Hepatocyte (in vitro differentiated cells): Measurements from ENCODE around the gene CTAG1A. TPM values are rescaled to one million over a fixed set of nuclear protein-coding genes. Genes with fewer than 3 reads are reported as not detected.
"Not testable (repeated sequence)": the region's sequence is repeated elsewhere in the genome, so short reads cannot be mapped to it uniquely, and the experiment has no call there.

Source experiments
- DNase-seq: peaks from one replicate; pipeline ENCODE4 v3.0.0-alpha.2; 2016; ENCODE audit warnings: low spot score
- H2AFZ ChIP-seq: fragments of 200-600 bp; sonication (generic); 2 replicates; pipeline ENCODE4 v1.6.0; 2016; ENCODE audit warnings: antibody characterized with exemption, mild to moderate bottlenecking
- H3K27ac ChIP-seq: fragments of 200-600 bp; sonication (generic); 2 replicates; pipeline ENCODE4 v1.5.1; 2016; ENCODE audit warnings: mild to moderate bottlenecking
- H3K27me3 ChIP-seq: fragments of 200-600 bp; sonication (generic); 2 replicates; pipeline ENCODE4 v1.6.1; 2016
- H3K36me3 ChIP-seq: fragments of 200-600 bp; sonication (generic); replicated peaks from 2 replicates; pipeline ENCODE4 v1.5.1; 2016; ENCODE audit warnings: low read depth; ENCODE audit not compliant: insufficient read depth
- H3K4me1 ChIP-seq: fragments of 200-600 bp; sonication (generic); 2 replicates; pipeline ENCODE4 v1.5.1; 2016; ENCODE audit warnings: mild to moderate bottlenecking, moderate library complexity; ENCODE audit not compliant: insufficient read depth
- H3K4me2 ChIP-seq: fragments of 200-600 bp; sonication (generic); 2 replicates; pipeline ENCODE4 v1.6.0; 2016
- H3K4me3 ChIP-seq: fragments of 200-600 bp; sonication (generic); 2 replicates; pipeline ENCODE4 v1.5.1; 2016; ENCODE audit warnings: mild to moderate bottlenecking
- H3K79me2 ChIP-seq: fragments of 200-600 bp; sonication (generic); 2 replicates; pipeline ENCODE4 v1.6.0; 2017; ENCODE audit warnings: mild to moderate bottlenecking
- H3K9me2 ChIP-seq: fragments of 200-600 bp; sonication (generic); replicated peaks from 2 replicates; pipeline ENCODE4 v1.6.0; 2017; ENCODE audit warnings: mild to moderate bottlenecking; ENCODE audit not compliant: insufficient read depth
- H3K9me3 ChIP-seq: fragments of 200-600 bp; sonication (generic); 2 replicates; pipeline ENCODE4 v1.5.1; 2016; ENCODE audit warnings: low read depth, mild to moderate bottlenecking
- H4K20me1 ChIP-seq: fragments of 200-600 bp; sonication (generic); 2 replicates; pipeline ENCODE4 v1.6.0; 2016; ENCODE audit warnings: mild to moderate bottlenecking; ENCODE audit not compliant: insufficient read depth, poor library complexity, severe bottlenecking
- WGBS: methylation state at CpG from one replicate; pipeline ENCODE4 v1.1.6; 2016; ENCODE audit warnings: low lambda C conversion rate; ENCODE audit errors: missing lambda C conversion rate; 5-methylcytosine and 5-hydroxymethylcytosine counted together
- polyA plus RNA-seq: library from polyadenylated mRNA; unstranded; fragments of >200 nt; fragmentation: Nextera tagmentation; extraction: Ambion mirVana; gene quantifications from 2 replicates; pipeline ENCODE4 v1.2.1, GENCODE V29; 2016
- small RNA-seq: library from RNA; depleted of rRNA; stranded (forward); fragments of <200 nt; gene quantifications from one replicate; pipeline ENCODE3, GENCODE V24; 2014
- total RNA-seq: library from RNA; depleted of rRNA; stranded (reverse); fragments of >200 nt; gene quantifications from 2 replicates; pipeline ENCODE4 v1.2.3, GENCODE V29; 2014
- TF ChIP-seq, protein P1 (sequence below): fragments of 200-600 bp; sonication (generic); IDR thresholded peaks from 2 replicates; pipeline ENCODE4 v1.5.1; 2016; ENCODE audit warnings: antibody characterized with exemption, mild to moderate bottlenecking; ENCODE audit not compliant: poor library complexity

Gene CTAG1A
- total and polyA plus RNA-seq, 2 experiments from 2014 or later = not detected

- 48% methylated on average over 4 of the region's 11 CpGs for WGBS
- not testable (repeated sequence) for H3K27me3 ChIP-seq
Measured at GRCh38 chrX:154620767-154621414, 36.0 kb downstream of the CTAG1A start.

GRCh38 chrX:154628960-154629359 is 44.0 kb downstream of the CTAG1A start:
- H3K36me3 ChIP-seq, H3K79me2 ChIP-seq, DNase-seq, H3K27ac ChIP-seq, H3K4me3 ChIP-seq, H4K20me1 ChIP-seq, H3K4me2 ChIP-seq, H3K4me1 ChIP-seq, H3K27me3 ChIP-seq, H2AFZ ChIP-seq, H3K9me3 ChIP-seq, H3K9me2 ChIP-seq: not testable (repeated sequence)
- no CpG with 5 or more reads among the region's 5 CpGs for WGBS

More at GRCh38 chrX:154620767-154621414, 36.0 kb downstream of the CTAG1A start:
- H3K79me2 ChIP-seq, H3K4me3 ChIP-seq, H3K36me3 ChIP-seq, H3K9me2 ChIP-seq, H3K4me1 ChIP-seq, H3K9me3 ChIP-seq, H4K20me1 ChIP-seq, H3K27ac ChIP-seq, H2AFZ ChIP-seq, DNase-seq, H3K4me2 ChIP-seq: not testable (repeated sequence)
- TF ChIP-seq, protein P1, sequence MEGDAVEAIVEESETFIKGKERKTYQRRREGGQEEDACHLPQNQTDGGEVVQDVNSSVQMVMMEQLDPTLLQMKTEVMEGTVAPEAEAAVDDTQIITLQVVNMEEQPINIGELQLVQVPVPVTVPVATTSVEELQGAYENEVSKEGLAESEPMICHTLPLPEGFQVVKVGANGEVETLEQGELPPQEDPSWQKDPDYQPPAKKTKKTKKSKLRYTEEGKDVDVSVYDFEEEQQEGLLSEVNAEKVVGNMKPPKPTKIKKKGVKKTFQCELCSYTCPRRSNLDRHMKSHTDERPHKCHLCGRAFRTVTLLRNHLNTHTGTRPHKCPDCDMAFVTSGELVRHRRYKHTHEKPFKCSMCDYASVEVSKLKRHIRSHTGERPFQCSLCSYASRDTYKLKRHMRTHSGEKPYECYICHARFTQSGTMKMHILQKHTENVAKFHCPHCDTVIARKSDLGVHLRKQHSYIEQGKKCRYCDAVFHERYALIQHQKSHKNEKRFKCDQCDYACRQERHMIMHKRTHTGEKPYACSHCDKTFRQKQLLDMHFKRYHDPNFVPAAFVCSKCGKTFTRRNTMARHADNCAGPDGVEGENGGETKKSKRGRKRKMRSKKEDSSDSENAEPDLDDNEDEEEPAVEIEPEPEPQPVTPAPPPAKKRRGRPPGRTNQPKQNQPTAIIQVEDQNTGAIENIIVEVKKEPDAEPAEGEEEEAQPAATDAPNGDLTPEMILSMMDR = peak; percentile 9

DNA sequence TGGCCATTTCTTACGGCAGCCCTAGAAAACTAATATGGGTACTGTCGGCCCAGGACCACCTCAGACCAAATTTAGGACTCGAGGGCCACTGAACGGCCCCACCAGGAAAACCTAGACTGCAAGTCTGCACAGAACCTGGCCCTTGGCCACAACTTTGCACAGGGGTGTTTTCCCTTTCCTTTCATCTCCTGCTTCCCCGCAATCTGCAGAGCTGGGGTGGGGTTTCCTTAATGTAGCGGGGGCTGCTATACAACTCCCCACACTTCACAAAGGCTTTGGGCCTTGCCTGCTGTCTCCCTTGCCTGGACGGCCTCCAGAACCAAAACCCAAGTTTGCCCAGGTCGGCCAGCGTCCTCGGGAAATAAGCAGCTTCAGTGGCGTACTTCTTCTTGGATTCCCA is 46.0 kb downstream of the CTAG1A start:
- H3K36me3 ChIP-seq, H3K4me3 ChIP-seq, H3K4me1 ChIP-seq, H2AFZ ChIP-seq, H4K20me1 ChIP-seq, H3K27me3 ChIP-seq, H3K79me2 ChIP-seq, H3K27ac ChIP-seq, H3K4me2 ChIP-seq, H3K9me3 ChIP-seq, H3K9me2 ChIP-seq, DNase-seq: not testable (repeated sequence)
- WGBS = no CpG with 5 or more reads among the region's 11 CpGs

GRCh38 chrX:154633661-154634060 is 48.7 kb downstream of the CTAG1A start:
- H3K9me2 ChIP-seq, H3K4me3 ChIP-seq, DNase-seq, H3K4me1 ChIP-seq, H3K4me2 ChIP-seq, H3K27ac ChIP-seq, H4K20me1 ChIP-seq, H3K79me2 ChIP-seq, H3K36me3 ChIP-seq, H2AFZ ChIP-seq, H3K27me3 ChIP-seq, H3K9me3 ChIP-seq: not testable (repeated sequence)
- no CpG with 5 or more reads among the region's 11 CpGs for whole genome bisulfite sequencing

Small RNAs within 50 kb of the gene (small RNA-seq; reads per million reads assigned to genes)
- gene AC244090.1 = not detected
- gene AC244107.2 = not detected

Other genes with a start within 250 kb of the CTAG1A start
- 220 and 396 TPM in 2 replicates for gene FLNA, start 210.5 kb upstream of the CTAG1A start, total RNA-seq
- gene FLNA, start 210.5 kb upstream of the CTAG1A start, polyA plus RNA-seq = 468 and 471 TPM in 2 replicates
- 34.2 and 39.4 TPM in 2 replicates for gene EMD, start 205.8 kb upstream of the CTAG1A start, total RNA-seq
- 61.0 and 65.7 TPM in 2 replicates for gene EMD, start 205.8 kb upstream of the CTAG1A start, polyA plus RNA-seq
- gene RPL10, start 186.8 kb upstream of the CTAG1A start, total RNA-seq = 4,114 and 4,460 TPM in 2 replicates
- 1,206 and 1,210 TPM in 2 replicates for gene RPL10, start 186.8 kb upstream of the CTAG1A start, polyA plus RNA-seq
- 36.1 and 39.7 TPM in 2 replicates for gene DNASE1L1, start 175.9 kb upstream of the CTAG1A start, total RNA-seq
- 22.3 and 22.6 TPM in 2 replicates for gene DNASE1L1, start 175.9 kb upstream of the CTAG1A start, polyA plus RNA-seq
- gene TAFAZZIN, start 173.6 kb upstream of the CTAG1A start, total RNA-seq = 25.0 and 26.7 TPM in 2 replicates
- 41.3 and 69.6 TPM in 2 replicates for gene TAFAZZIN, start 173.6 kb upstream of the CTAG1A start, polyA plus RNA-seq
- 116 and 131 TPM in 2 replicates for gene ATP6AP1, start 156.5 kb upstream of the CTAG1A start, total RNA-seq
- gene ATP6AP1, start 156.5 kb upstream of the CTAG1A start, polyA plus RNA-seq = 265 and 268 TPM in 2 replicates
- gene GDI1, start 148.0 kb upstream of the CTAG1A start, total RNA-seq = 82.7 and 101 TPM in 2 replicates
- 102 and 132 TPM in 2 replicates for gene GDI1, start 148.0 kb upstream of the CTAG1A start, polyA plus RNA-seq
- 52.1 and 65.9 TPM in 2 replicates for gene FAM50A, start 141.0 kb upstream of the CTAG1A start, total RNA-seq
- gene FAM50A, start 141.0 kb upstream of the CTAG1A start, polyA plus RNA-seq = 147 and 178 TPM in 2 replicates
- gene PLXNA3, start 126.9 kb upstream of the CTAG1A start, total RNA-seq = 10.6 and 14.1 TPM in 2 replicates
- gene PLXNA3, start 126.9 kb upstream of the CTAG1A start, polyA plus RNA-seq = 23.2 and 28.7 TPM in 2 replicates
- gene LAGE3, start 105.9 kb upstream of the CTAG1A start, total RNA-seq = 32.2 and 40.0 TPM in 2 replicates
- gene LAGE3, start 105.9 kb upstream of the CTAG1A start, polyA plus RNA-seq = 49.4 and 50.8 TPM in 2 replicates
- 25.0 and 26.7 TPM in 2 replicates for gene UBL4A, start 98.5 kb upstream of the CTAG1A start, total RNA-seq
- gene UBL4A, start 98.5 kb upstream of the CTAG1A start, polyA plus RNA-seq = 29.9 and 34.0 TPM in 2 replicates
- gene SLC10A3, start 94.5 kb upstream of the CTAG1A start, total RNA-seq = 28.8 and 29.3 TPM in 2 replicates
- 48.3 and 59.8 TPM in 2 replicates for gene SLC10A3, start 94.5 kb upstream of the CTAG1A start, polyA plus RNA-seq
- gene FAM3A, start 68.9 kb upstream of the CTAG1A start, total RNA-seq = 33.8 and 41.1 TPM in 2 replicates
- 68.0 and 70.9 TPM in 2 replicates for gene FAM3A, start 68.9 kb upstream of the CTAG1A start, polyA plus RNA-seq
- gene G6PD, start 38.3 kb upstream of the CTAG1A start, total RNA-seq = 24.8 and 26.2 TPM in 2 replicates
- gene G6PD, start 38.3 kb upstream of the CTAG1A start, polyA plus RNA-seq = 9.8 and 12.8 TPM in 2 replicates
- gene IKBKG, start 37.5 kb upstream of the CTAG1A start, total RNA-seq = 19.7 and 21.4 TPM in 2 replicates
- 30.7 and 32.9 TPM in 2 replicates for gene IKBKG, start 37.5 kb upstream of the CTAG1A start, polyA plus RNA-seq
- gene CTAG1B, start 34.1 kb downstream of the CTAG1A start, total RNA-seq = not detected in 2 replicates
- gene CTAG1B, start 34.1 kb downstream of the CTAG1A start, polyA plus RNA-seq = not detected in 2 replicates
- not detected in 2 replicates for gene CTAG2, start 68.4 kb downstream of the CTAG1A start, total RNA-seq
- not detected in 2 replicates for gene CTAG2, start 68.4 kb downstream of the CTAG1A start, polyA plus RNA-seq
- gene GAB3, start 165.9 kb downstream of the CTAG1A start, total RNA-seq = 0.44 and 0.50 TPM in 2 replicates
- 0.21 and 0.50 TPM in 2 replicates for gene GAB3, start 165.9 kb downstream of the CTAG1A start, polyA plus RNA-seq
- gene DKC1, start 177.7 kb downstream of the CTAG1A start, total RNA-seq = 27.8 and 32.1 TPM in 2 replicates
- gene DKC1, start 177.7 kb downstream of the CTAG1A start, polyA plus RNA-seq = 38.9 and 43.0 TPM in 2 replicates
- 18.7 and 20.4 TPM in 2 replicates for gene MPP1, start 220.4 kb downstream of the CTAG1A start, total RNA-seq
- 11.4 and 15.0 TPM in 2 replicates for gene MPP1, start 220.4 kb downstream of the CTAG1A start, polyA plus RNA-seq
- not detected in 2 replicates for gene SMIM9, start 249.5 kb downstream of the CTAG1A start, total RNA-seq
- gene SMIM9, start 249.5 kb downstream of the CTAG1A start, polyA plus RNA-seq = not detected in 2 replicates